ENCODE data around the gene EHD1.

EHD1 gene

DNA sequence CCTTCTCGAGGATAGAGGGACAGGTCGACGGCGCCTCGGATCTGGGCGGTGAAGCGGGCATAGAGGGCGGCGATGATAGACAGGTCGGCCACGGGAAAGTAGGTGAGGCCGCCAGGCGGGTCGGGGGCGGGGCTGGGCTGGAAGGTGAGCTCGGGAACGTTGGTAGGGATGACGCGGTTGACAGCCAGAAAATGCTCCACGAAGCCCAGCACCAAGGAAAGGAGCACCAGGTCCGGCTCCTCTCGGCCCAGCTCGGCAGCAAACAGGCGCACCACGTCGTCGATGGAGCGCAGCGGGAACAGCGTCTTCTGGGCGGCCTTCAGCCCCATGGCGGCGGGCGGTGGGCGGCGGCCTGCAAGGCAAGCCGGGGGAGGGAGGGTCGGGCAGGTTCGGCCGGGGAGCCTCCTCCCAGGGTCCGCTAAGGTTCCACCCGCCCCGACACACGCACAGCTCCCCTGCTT, 68.6 kb downstream of the EHD1 start:
- DNase-seq (ENCODE audit: low spot score): peak; percentile 46

GRCh38 chr11:64805481-64805880, 72.9 kb downstream of the EHD1 start:
- no peak for TF ChIP-seq CTCF (IDR thresholded peaks at IDR 0.05; ENCODE audit: extremely low read depth, missing control alignments)

More for the DNA sequence above, 68.6 kb downstream of the EHD1 start:
- TF ChIP-seq CTCF (IDR thresholded peaks at IDR 0.05; ENCODE audit: extremely low read depth, missing control alignments): no peak

GRCh38 chr11:64804346-64805210, 73.8 kb downstream of the EHD1 start:
- TF ChIP-seq CTCF (IDR thresholded peaks at IDR 0.05; ENCODE audit: extremely low read depth, missing control alignments): no peak

More at GRCh38 chr11:64805481-64805880, 72.9 kb downstream of the EHD1 start:
- no peak for DNase-seq (ENCODE audit: low spot score)

GRCh38 chr11:64803846-64804345, 74.5 kb downstream of the EHD1 start:
- TF ChIP-seq CTCF (IDR thresholded peaks at IDR 0.05; ENCODE audit: extremely low read depth, missing control alignments): no peak

More at GRCh38 chr11:64804346-64805210, 73.8 kb downstream of the EHD1 start:
- DNase-seq (ENCODE audit: low spot score): no peak

GRCh38 chr11:64803158-64803845, 75.1 kb downstream of the EHD1 start, which contains the start of gene MAP4K2:
TSS of gene MAP4K2 (minus strand) at chr11:64803214. CDS start at chr11:64803149, 65 bp downstream.
- DNase-seq (ENCODE audit: low spot score): peak; percentile 99
- no peak for TF ChIP-seq CTCF (IDR thresholded peaks at IDR 0.05; ENCODE audit: extremely low read depth, missing control alignments)

More at GRCh38 chr11:64803846-64804345, 74.5 kb downstream of the EHD1 start:
- no peak for DNase-seq (ENCODE audit: low spot score)

DNA sequence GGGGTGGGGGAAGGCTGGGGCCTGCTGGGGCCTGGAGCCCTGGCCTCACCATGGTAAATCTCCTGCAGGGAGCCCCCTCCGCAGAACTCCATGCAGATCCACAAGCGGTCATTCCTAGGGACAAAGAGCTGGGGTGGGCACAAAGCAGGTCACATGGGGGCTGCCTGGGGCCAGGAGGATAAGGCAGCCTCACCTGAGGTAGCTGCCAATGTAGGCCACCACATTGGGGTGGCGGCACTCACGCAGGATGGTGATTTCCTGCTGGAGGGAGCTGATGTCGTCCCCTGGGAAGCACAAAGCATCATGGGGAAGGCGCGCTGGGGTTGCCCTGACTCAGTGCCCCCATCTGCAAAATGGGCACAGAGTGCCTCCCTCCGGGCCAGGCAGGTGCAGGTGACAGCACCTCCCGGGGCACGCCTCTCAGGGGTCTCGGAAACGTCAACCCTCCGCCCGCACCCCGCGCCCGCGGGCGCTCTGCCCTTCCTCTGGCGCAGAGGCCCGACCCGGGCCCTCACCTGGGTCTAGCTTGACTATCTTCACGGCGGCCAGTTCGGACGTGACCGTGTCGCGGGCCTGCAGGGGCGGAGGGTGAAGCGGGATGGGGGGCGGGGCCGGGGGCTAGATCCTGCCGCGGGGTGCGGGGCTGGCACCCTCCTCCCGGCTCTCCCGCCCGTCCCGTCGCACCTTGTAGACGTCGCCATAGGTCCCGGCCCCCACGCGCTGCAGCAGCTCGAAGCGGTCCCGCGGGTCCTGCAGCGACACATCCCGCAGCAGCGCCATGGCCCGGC, 75.9 kb downstream of the EHD1 start:
- peak; percentile 57 for DNase-seq (ENCODE audit: low spot score)
- no peak for TF ChIP-seq CTCF (IDR thresholded peaks at IDR 0.05; ENCODE audit: extremely low read depth, missing control alignments)
